ENCODE measurements around the gene CDH13. TPM values are rescaled to one million over a fixed set of nuclear protein-coding genes. Genes with fewer than 3 reads are reported as not detected.

Gene CDH13
- total and polyA plus RNA-seq, 2 donors (not counting 3 experiments of a cell fraction or from before 2014, with no cell fraction given) = 96.6 to 124 TPM

- peak within 1 kb of the TSS; percentile 32 for H3K27ac ChIP-seq (ENCODE audit: insufficient read depth, low read depth, low read length)
- H3K9ac ChIP-seq (replicated peaks; ENCODE audit: extremely low read depth, insufficient read depth, low read length) = peak within 1 kb of the TSS; percentile 72
- intact Hi-C loops (cut with micrococcal nuclease) = loop anchor here (2.0 kb wide), 1 partner anchor 29 kb away; no protein-coding TSS in a partner anchor
- H3K79me2 ChIP-seq (ENCODE audit: control insufficient read depth, insufficient read depth, low read length) = peaks cover 14% of the 10 kb centered on the region
- DNase-seq (ENCODE audit: low read depth, low spot score) (peak; percentile 91), FAIRE-seq (peak; percentile 92)
- ChIA-PET CTCF (interaction anchor here (1.6 kb wide), 1 partner anchor 19 kb away, joined by 3 read pairs; no protein-coding TSS in a partner anchor), POLR2A (interaction anchor here (0.6 kb wide), 1 partner anchor 452 kb away, joined by 6 read pairs; no protein-coding TSS in a partner anchor)
- dilution Hi-C loops (cut with MboI; ENCODE audit: extremely low pct_ligation_motif_present, low sequenced_read_pairs) = no loop called here
- H3K9me1 ChIP-seq (replicated peaks; ENCODE audit: control insufficient read depth, extremely low read depth, insufficient read depth, low read length) = no peaks in the 10 kb centered on the region
- BruUV-seq (replicated peaks) = no TSS peak
- no peaks in the 10 kb centered on the region for H3K27me3 ChIP-seq (ENCODE audit: control insufficient read depth in 2 of 2, insufficient read depth in 2 of 2, low read length in 2 of 2)
- peak within 1 kb of the TSS; percentile 38 to 94 (median 66) for H3K4me3 ChIP-seq (replicated peaks in 1 of 3; ENCODE audit: insufficient read depth in 1 of 3, low read depth in 1 of 3, low read length in 3 of 3)
- H4K20me1 ChIP-seq (replicated peaks; ENCODE audit: control insufficient read depth, extremely low read depth, insufficient read depth, low read length) = no peaks in the 10 kb centered on the region
- H3K4me2 ChIP-seq (ENCODE audit: insufficient read depth, low read length) = peak within 1 kb of the TSS; percentile 89
- H2AFZ ChIP-seq (ENCODE audit: low read depth, low read length) = peak within 1 kb of the TSS; percentile 80
- H3K36me3 ChIP-seq (ENCODE audit: control insufficient read depth in 2 of 2, extremely low read depth in 1 of 2, insufficient read depth in 2 of 2, low read length in 2 of 2) = peaks cover 0 to 3% of the 10 kb centered on the region in 2 experiments
- no peaks in the 10 kb centered on the region for H3K9me3 ChIP-seq (replicated peaks; ENCODE audit: control insufficient read depth, insufficient read depth, low read length)
- peaks cover 7% of the 10 kb centered on the region for H3K4me1 ChIP-seq (ENCODE audit: control insufficient read depth, extremely low read depth, insufficient read depth, low read length)
- TF ChIP-seq EZH2 (IDR thresholded peaks at IDR 0.05; ENCODE audit: borderline replicate concordance, low read depth, low read length, severe bottlenecking) (no peak), GATA2 (IDR thresholded peaks at IDR 0.05; ENCODE audit: insufficient read depth, insufficient read length, low read depth, low read length) (no peak), JUN (IDR thresholded peaks at IDR 0.05; ENCODE audit: borderline replicate concordance, insufficient read depth, insufficient read length, low read depth) (no peak), POLR2A (IDR thresholded peaks at IDR 0.05; ENCODE audit: low read depth, low read length) (peak; percentile 76), MYC (IDR thresholded peaks at IDR 0.05; ENCODE audit: low read depth, low read length) (no peak), MAX (IDR thresholded peaks at IDR 0.05; ENCODE audit: insufficient read depth, insufficient read length) (no peak), POLR2AphosphoS5 (IDR thresholded peaks at IDR 0.05; ENCODE audit: insufficient read depth, low read depth, low read length) (peak; percentile 78), FOS (IDR thresholded peaks at IDR 0.05; ENCODE audit: borderline replicate concordance, insufficient read depth, low read length) (no peak)
- TF ChIP-seq, protein P1, sequence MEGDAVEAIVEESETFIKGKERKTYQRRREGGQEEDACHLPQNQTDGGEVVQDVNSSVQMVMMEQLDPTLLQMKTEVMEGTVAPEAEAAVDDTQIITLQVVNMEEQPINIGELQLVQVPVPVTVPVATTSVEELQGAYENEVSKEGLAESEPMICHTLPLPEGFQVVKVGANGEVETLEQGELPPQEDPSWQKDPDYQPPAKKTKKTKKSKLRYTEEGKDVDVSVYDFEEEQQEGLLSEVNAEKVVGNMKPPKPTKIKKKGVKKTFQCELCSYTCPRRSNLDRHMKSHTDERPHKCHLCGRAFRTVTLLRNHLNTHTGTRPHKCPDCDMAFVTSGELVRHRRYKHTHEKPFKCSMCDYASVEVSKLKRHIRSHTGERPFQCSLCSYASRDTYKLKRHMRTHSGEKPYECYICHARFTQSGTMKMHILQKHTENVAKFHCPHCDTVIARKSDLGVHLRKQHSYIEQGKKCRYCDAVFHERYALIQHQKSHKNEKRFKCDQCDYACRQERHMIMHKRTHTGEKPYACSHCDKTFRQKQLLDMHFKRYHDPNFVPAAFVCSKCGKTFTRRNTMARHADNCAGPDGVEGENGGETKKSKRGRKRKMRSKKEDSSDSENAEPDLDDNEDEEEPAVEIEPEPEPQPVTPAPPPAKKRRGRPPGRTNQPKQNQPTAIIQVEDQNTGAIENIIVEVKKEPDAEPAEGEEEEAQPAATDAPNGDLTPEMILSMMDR (IDR thresholded peaks at IDR 0.05; ENCODE audit: extremely low read depth in 1 of 2, insufficient read depth in 1 of 2, low read depth in 1 of 2, low read length in 2 of 2) = peak in 1 of 2 donors; percentile 0
These were observed 1181.2 kb downstream of the CDH13 start, which contains the start of gene HSBP1 for GRCh38 chr16:83807710-83808572. Gene HSBP1 (plus strand): TSS chr16:83807978. CDS start chr16:83808077, 99 bp downstream.

Data from endothelial cell of umbilical vein (primary cell).